22Rv1 (cell line): ENCODE data around the gene SMAD4.

Experiments
- ZFX ChIP-seq: fragments of 450-650 bp; IDR thresholded peaks from 2 replicates; pipeline ENCODE4 v1.6.1; 2017; ENCODE audit warnings: antibody characterized with exemption, borderline replicate concordance
- TF ChIP-seq, protein P1 (sequence below): fragments of 450-650 bp; IDR thresholded peaks from 2 replicates; pipeline ENCODE4 v1.5.1; 2017; ENCODE audit warnings: mild to moderate bottlenecking

DNA sequence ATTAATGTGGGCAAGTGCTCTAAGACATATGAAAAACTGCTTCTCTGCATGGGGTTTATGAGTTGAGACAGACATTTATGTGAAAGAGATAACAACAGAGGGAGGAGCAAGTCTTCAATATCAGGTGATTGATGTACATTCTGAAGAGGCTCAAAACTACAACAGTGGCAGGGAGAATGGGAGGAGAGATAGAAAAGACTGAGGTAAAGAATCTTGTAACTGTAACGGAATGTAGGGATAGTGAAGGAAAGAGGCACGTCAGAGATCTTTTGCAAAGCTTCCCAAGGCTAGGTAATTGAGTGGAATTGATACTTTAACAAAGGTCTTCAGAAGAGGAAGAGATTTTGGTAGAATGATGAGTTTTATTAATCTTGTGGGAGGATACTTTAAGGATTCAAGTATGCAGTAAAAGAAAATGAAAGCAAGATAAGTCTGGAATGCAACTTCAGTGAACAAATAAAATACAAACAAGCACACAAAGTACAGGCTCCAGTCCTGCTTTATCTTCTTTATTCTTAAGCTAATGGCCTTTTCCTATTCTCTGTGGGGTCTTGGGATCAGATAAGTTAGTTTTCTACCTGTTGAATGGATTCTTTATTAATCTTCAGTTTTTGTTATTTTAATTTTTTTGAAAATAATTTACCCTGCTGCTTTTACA, 15.0 kb downstream of the SMAD4 start:
- no peak for TF ChIP-seq ZFX
- TF ChIP-seq, protein P1, sequence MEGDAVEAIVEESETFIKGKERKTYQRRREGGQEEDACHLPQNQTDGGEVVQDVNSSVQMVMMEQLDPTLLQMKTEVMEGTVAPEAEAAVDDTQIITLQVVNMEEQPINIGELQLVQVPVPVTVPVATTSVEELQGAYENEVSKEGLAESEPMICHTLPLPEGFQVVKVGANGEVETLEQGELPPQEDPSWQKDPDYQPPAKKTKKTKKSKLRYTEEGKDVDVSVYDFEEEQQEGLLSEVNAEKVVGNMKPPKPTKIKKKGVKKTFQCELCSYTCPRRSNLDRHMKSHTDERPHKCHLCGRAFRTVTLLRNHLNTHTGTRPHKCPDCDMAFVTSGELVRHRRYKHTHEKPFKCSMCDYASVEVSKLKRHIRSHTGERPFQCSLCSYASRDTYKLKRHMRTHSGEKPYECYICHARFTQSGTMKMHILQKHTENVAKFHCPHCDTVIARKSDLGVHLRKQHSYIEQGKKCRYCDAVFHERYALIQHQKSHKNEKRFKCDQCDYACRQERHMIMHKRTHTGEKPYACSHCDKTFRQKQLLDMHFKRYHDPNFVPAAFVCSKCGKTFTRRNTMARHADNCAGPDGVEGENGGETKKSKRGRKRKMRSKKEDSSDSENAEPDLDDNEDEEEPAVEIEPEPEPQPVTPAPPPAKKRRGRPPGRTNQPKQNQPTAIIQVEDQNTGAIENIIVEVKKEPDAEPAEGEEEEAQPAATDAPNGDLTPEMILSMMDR: no peak
